ENCODE data around the gene RPS3. TPM values are rescaled to one million over a fixed set of nuclear protein-coding genes. Genes with fewer than 3 reads are reported as not detected.

RPS3 gene
- polyA plus RNA-seq, 2 of the 4 experiments (the other 2 are of a cell fraction): 3,468 to 3,544 TPM

DNA sequence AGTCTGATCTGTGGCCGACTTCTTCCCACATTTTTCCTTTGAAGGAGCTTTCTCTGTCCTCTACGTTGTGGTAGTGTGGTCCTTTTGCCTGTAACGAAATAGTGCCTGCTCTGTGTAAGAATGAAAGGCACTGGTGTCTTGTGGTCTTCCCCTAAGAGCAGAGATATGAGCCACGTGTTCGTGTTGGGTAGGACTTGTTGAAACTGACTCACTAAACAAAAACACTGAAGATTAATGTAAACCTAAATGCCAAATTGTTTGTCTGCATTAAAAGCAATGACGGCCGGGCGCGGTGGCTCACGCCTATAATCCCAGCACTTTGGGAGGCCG lies 10.1 kb upstream of the RPS3 start:
- no peak for FAIRE-seq
- Histone ChIP-seq H3K9me3 (no peaks in the 10 kb centered on the region), H3K4me1 (peaks cover 39% of the 10 kb centered on the region), H3K4me2 (no peak overlapping the region), H3K4me3 (no peak overlapping the region), H3K27ac (peak overlapping the region in 1 of 2 experiments; percentile 53; a peak in 3 of 6 replicates)
- ATAC-seq: no peak
- TF ChIP-seq EHMT2 (IDR thresholded peaks at IDR 0.05; ENCODE audit: low read depth): no peak
- no peak for TF ChIP-seq RARB (CRISPR knock-in tag; IDR thresholded peaks at IDR 0.05)
- no peak for TF ChIP-seq CHD4 (IDR thresholded peaks at IDR 0.05; ENCODE audit: borderline replicate concordance)
- no peak for TF ChIP-seq MAZ (IDR thresholded peaks at IDR 0.05; ENCODE audit: borderline replicate concordance, low read depth, low read length)
- no peak for TF ChIP-seq CEBPB (IDR thresholded peaks at IDR 0.05)
- no peak for TF ChIP-seq SMC3 (IDR thresholded peaks at IDR 0.05)
- no peak for TF ChIP-seq EP300 (IDR thresholded peaks at IDR 0.05)
- TF ChIP-seq ZFP36 (IDR thresholded peaks at IDR 0.05; ENCODE audit: borderline replicate concordance, partially characterized antibody): no peak
- no peak for TF ChIP-seq HOXB5 (CRISPR knock-in tag; IDR thresholded peaks at IDR 0.05)
- TF ChIP-seq MYC (IDR thresholded peaks at IDR 0.05; ENCODE audit: borderline replicate concordance, low read length): no peak
- TF ChIP-seq FOXS1 (CRISPR knock-in tag; IDR thresholded peaks at IDR 0.05): no peak
- no peak for TF ChIP-seq KDM1A (IDR thresholded peaks at IDR 0.05; ENCODE audit: low read depth)
- TF ChIP-seq POLR2A (IDR thresholded peaks at IDR 0.05; ENCODE audit: low read length): no peak
- TF ChIP-seq PBX3 (IDR thresholded peaks at IDR 0.05): no peak
- no peak for TF ChIP-seq RAD21 (conservative IDR thresholded peaks at IDR 0.05 in 1 of 2, IDR thresholded peaks at IDR 0.05 in 1 of 2)
- TF ChIP-seq HDAC2 (IDR thresholded peaks at IDR 0.05): no peak
- TF ChIP-seq, protein P1, sequence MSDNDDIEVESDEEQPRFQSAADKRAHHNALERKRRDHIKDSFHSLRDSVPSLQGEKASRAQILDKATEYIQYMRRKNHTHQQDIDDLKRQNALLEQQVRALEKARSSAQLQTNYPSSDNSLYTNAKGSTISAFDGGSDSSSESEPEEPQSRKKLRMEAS (IDR thresholded peaks at IDR 0.05): no peak
- no peak for TF ChIP-seq FOSB (CRISPR knock-in tag; IDR thresholded peaks at IDR 0.05)
- WGBS (ENCODE audit: missing lambda C conversion rate): 72% methylated on average over 11 of the region's 11 CpGs
- DNase-seq (ENCODE audit: low read depth in 1 of 2, low spot score in 1 of 2): no peak
- ChIA-PET CTCF (interaction anchor here (0.5 to 20.4 kb wide), 45 partner anchors 10 to 928 kb away, joined by 3 to 581 read pairs (median 5); partner anchors contain the start of genes GDPD5 and RPS3), POLR2A (interaction anchor here (0.9 to 1.1 kb wide), 2 partner anchors 63 to 109 kb away, joined by 3 read pairs; no protein-coding TSS in a partner anchor)

DNA sequence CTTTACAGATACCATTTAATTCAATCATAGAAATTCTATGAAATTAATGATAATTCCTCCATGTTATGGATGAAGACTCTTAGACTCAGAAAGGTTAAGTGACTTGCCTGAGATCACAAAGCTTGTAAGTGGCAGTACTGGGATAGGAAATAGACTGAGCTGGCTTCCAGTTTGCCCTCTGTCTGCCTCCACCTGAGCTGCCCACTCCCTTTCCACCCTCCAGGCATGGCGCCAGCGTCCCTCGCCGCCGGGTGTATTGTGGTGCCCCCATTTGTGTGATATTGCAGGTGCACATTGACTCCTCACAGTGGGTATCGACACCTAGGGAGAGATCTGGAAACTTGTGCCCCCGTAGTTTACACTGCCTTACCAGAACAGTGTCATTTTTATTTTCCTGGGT lies 9.4 kb upstream of the RPS3 start:
- peaks cover 36% of the 10 kb centered on the region for H3K4me1 ChIP-seq
- no peaks in the 10 kb centered on the region for H3K9me3 ChIP-seq
- no peak for ATAC-seq
- ChIA-PET CTCF (interaction anchor here (1.1 to 20.4 kb wide), 20 partner anchors 9 to 477 kb away, joined by 3 to 581 read pairs (median 11); partner anchors contain the start of gene RPS3), POLR2A (interaction anchor here (1.1 kb wide), 1 partner anchor 64 kb away, joined by 3 read pairs; no protein-coding TSS in a partner anchor)
- FAIRE-seq: no peak
- no peak overlapping the region for H3K27ac ChIP-seq
- WGBS (ENCODE audit: missing lambda C conversion rate): 85% methylated on average over 7 of the region's 7 CpGs
- H3K4me2 ChIP-seq: no peak overlapping the region
- no peak overlapping the region for H3K4me3 ChIP-seq
- TF ChIP-seq ELK1 (IDR thresholded peaks at IDR 0.05; ENCODE audit: low read depth, low read length) (no peak), CEBPB (IDR thresholded peaks at IDR 0.05) (no peak), NPAS2 (CRISPR knock-in tag; IDR thresholded peaks at IDR 0.05; ENCODE audit: borderline replicate concordance) (no peak), HOXB13 (CRISPR knock-in tag; IDR thresholded peaks at IDR 0.05; ENCODE audit: low read depth) (no peak), CBX2 (IDR thresholded peaks at IDR 0.05; ENCODE audit: borderline replicate concordance, low read depth) (no peak), MAFK (IDR thresholded peaks at IDR 0.05; ENCODE audit: partially characterized antibody) (no peak), TFCP2L1 (CRISPR knock-in tag; IDR thresholded peaks at IDR 0.05) (no peak), ZNF302 (CRISPR knock-in tag; IDR thresholded peaks at IDR 0.05) (no peak), TP53 (CRISPR knock-in tag; IDR thresholded peaks at IDR 0.05) (no peak)
- TF ChIP-seq, protein P2, sequence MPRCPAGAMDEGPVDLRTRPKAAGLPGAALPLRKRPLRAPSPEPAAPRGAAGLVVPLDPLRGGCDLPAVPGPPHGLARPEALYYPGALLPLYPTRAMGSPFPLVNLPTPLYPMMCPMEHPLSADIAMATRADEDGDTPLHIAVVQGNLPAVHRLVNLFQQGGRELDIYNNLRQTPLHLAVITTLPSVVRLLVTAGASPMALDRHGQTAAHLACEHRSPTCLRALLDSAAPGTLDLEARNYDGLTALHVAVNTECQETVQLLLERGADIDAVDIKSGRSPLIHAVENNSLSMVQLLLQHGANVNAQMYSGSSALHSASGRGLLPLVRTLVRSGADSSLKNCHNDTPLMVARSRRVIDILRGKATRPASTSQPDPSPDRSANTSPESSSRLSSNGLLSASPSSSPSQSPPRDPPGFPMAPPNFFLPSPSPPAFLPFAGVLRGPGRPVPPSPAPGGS (IDR thresholded peaks at IDR 0.05): no peak
- TF ChIP-seq, protein P3, sequence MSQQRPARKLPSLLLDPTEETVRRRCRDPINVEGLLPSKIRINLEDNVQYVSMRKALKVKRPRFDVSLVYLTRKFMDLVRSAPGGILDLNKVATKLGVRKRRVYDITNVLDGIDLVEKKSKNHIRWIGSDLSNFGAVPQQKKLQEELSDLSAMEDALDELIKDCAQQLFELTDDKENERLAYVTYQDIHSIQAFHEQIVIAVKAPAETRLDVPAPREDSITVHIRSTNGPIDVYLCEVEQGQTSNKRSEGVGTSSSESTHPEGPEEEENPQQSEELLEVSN (IDR thresholded peaks at IDR 0.05; ENCODE audit: borderline replicate concordance, low read depth): no peak
- no peak for DNase-seq (ENCODE audit: low read depth in 1 of 2, low spot score in 1 of 2)

Data from A549 (cell line).